GM21576 (cell line): ENCODE measurements around the gene TMEM183A.

Experiments used
- ATAC-seq: cut with Tn5 transposase; IDR thresholded peaks from one replicate; pipeline ENCODE4 v1.9.1; 2021; ENCODE audit warnings: mild to moderate bottlenecking, moderate library complexity; ENCODE audit not compliant: unreplicated experiment

Gene TMEM183A

DNA sequence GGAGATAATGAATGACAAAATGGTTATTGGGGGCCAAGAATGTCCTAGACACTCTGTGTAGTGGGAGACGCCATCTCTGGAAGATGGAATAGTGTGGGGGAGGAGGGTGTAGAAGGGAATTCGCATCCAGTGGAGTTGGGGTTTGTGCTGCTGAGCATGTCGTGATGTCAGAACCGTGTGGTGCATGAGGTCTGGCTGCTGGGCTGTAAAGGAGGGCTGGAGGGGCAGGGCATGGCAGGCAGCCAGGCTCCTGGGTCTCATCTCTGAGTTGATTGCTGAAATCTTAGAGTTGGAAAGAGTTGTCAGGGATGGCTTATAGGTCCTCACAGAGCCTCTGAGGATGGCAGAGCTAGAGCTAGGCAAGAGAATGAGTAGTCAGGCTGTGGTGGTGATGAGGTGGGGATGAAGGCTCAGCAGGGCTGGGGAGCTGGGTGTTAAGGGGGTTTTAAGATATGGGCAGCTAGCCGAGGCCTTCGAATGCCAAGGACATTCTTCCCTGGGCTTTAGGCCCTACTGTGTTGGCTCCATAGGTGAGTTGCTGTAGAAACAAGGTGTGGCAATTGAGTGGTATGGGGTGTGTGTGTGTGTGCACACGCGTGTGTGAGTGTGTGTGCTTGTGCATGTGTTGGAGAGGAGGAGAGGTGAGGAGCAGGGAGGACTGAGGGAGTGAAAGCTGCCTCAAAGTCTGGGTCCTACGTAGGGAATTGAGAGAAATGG lies 21.1 kb downstream of the TMEM183A start:
- no peak for ATAC-seq

DNA sequence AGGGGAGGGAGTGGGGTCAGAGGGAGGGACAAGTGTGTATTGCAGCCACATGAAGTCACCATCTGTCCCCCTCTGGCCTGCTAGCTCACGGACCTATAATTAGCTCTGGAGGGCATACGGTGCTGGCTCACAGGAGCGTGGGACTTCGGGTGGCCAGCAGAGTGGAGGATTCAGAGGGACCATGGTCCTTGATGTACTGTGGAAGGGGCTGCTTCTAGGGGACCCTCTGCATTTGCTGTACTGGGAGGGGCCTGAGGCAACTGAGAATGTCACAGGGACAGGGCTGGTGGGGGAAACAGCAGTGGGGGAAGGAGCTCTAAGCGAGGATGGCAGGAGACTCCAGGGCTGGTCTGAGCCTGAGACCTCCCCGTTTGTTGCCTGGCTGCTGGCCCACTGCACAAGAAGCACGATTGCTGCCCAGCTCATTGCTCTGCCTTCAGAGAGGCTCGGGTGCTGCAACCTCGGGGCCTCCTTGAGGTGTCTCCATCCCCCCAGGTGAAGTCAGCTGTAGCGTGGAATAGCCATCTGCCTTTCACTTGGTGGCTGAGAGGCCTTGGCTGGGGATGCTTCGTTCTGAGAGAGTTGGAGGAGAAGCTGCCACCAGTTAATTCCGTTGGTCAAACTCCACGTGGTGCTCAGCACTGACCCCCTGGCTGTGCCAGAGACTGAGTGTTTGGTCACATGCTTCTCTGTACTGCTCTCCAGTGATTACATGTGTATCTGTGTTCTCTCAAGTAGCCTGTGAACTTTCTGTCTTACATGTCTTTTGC lies 21.8 kb downstream of the TMEM183A start:
- no peak for ATAC-seq

DNA sequence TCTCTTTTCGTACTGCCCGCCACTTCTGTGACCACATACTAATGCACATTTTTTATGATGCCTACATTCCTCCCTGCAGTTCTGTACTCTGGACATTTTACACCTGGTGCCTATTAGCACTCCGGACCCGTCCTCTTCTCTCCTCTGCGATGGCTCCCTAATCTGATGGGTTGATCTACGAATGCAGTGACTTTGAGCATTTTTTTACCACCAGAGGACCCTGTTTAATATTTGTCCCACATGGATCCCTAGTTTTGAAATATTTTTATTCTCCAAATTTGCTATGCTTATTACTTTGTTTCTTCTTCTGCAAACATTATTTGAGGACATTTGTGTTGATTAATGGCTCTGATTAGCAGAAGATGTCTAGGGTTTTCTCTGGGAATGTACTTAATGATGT lies 24.3 kb downstream of the TMEM183A start:
- no peak for ATAC-seq

DNA sequence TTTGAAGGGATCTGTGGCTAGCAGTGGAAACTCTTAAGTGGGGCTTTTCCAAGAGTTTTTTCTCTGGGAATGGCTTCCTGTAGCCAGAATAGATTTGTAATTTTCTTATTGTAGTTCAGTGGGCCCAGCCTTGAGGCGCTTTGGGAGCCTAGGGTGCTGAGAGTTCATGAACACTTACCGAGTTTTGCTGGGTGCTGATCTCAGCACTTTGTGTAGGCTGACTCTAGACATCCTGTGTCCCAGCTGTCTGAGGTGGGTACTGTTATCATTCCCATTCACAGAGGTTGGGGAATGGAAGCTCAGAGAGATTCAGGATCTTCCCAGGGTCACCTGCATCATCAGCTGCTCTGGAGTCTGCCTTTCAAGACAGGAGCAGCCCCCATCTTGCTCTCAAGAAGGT lies 26.1 kb downstream of the TMEM183A start:
- no peak for ATAC-seq

DNA sequence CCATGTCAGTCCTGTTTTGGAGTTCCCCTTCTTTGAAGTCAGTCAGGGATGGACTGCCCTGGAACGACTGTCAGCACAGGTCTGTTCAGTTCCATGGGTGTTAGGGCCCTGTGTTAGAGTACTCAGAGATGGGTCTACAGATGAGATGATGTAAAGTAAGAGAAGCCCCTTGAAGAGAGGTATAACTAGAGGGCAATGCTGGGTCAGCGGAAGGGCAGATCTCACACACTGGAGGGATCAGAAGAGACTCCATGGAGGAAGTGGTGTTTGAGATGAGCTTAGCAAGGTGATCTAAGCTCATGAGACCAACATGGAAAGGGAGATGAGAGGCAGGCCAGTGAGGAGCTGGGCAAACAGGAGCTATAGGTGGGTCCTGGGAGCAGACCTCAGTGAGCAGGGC lies 26.7 kb downstream of the TMEM183A start:
- ATAC-seq = no peak

DNA sequence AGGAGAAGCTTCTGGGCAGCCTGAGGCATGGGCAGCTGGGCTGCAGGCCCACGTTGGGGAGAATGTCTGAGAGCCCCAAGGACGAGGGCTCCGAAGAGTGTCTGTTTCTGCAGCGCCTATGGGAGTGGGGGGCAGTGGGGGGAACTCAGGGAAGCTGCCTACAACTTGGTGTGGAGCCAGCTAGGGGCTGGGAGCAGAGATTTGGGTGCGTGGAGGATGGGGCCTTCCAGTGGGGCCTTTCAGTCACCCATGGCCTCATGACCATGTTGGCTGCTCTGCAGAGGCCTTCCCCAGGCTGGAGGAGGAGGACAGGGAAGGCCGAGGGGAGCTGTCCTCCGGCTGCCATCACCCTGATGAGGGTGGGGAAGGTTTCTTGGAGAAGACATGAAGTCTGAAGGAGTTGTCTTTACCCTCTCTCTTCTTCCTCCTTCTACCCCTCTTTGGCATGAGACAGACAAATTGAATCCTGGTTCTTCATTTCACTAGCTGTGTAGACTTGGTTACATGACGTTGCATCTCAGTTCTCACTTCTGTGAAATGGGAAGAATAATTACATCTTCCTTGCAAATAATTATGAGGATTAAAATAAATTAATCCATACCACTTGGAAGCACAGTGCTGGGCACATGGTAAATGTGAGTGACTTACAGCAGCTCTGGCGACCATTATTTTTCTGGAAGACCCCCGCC lies 27.4 kb downstream of the TMEM183A start:
- no peak for ATAC-seq

DNA sequence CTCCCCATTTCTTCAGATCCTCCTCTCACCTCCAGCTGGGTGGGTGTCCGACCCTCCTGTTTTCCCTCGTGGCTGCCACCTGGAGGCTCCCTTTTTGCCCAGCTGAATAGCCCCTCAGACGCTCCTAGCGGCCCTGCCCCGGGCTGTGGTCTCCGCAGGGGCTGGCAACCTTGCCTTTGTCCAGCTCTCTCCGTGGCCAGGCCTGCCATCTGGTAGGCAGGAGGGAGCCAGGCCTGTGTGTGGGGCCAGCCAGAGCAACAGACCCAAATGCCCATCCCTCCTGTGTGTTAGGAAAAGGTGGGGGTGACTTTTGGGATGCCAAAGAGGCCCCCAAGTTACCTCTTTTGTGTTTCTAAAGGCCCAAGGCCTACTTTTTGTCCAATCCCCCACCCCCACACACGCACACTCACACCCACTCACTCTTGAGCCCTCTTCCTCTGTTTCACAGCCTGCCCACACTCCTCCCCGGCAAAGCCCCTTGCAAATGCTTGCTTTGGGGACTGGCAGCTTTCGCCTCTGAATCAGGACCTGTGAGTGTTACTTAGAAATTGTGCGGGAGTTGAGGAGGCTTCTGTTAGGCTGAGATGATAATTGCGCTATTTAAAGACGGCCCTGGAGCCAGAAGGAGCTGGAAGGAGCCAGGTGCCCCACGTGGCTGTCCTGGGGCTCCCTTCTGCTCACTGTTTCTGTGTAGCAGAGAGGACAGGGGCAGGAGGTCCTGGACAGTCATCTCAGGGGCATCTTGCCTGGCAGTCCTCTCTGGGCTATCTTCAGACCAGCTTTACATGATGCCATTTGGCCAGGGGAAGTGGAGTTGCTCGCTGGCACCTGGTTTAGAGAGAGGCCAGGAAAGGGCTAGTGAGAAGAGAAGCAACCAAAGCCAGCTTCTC lies 28.2 kb downstream of the TMEM183A start:
- no peak for ATAC-seq

DNA sequence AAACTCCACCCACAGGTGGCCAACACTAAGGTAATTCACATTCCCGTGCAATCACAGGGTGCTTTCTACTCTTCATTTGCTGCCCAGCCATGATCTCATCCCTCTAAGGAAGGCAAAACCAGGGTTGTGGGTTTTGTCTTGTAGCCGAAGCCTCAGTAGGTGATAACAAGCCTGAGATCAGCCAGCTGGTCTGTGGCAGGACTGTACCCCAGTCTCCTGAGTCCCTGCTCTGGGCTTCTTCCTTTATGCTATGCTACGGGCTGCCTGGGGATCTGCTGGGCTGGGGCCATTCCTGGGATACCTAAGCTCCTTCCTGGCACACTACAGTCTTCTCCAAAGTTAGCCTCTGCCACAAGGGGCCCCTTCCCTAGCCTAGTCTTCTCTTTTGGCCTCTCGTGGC lies 29.0 kb downstream of the TMEM183A start:
- no peak for ATAC-seq

DNA sequence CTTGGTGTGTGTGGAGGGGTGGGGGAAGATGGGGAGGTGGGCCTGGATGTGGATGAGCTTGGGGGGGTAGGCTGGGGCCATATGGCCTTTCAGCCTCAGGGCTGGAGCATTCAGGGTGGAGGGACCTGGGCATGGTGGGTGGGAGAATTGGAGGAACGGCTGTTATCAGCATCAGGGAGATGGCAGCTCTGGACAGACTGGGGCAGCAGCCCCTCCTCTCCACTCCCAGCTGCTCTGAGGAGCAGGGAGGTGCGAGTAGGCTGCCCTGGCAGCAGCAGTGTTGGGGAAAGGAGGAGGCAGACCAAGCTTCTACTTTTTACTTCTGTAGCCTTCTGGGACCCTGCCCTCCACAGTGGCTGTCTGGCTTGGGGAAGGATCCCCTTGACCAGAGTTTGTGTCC lies 29.4 kb downstream of the TMEM183A start:
- no peak for ATAC-seq

DNA sequence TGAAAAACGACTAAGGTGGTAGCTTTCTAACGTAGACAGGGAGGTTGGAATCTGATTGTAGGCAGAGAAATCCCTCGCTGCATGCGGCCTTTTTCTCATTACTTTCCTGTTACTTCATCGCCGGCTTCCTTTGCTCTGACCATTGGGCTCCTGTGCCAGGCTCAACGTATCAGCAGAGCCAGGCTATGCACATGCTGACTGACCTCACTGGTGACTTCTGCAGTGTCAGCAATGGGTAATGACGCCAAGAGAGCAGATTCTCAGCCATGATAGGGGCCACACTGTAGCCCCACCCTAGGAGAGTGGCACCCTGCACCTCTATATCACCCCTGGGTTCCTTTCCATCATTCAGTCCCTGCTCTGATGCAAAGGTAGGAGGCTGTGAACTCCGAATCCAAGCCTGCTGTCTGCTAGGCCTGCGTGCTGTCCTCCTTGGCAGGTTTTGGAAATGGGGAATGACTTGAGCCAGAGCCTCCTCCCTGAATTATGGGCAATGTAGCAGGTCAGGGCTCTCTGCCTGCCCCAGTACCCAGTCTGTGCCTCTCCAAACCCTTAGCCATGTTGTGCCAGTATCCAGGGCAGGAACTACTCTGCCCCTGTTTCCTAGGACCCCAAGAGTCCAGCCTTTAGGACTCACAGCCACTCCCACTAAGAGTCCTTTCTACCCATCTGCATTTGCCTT lies 30.5 kb downstream of the TMEM183A start:
- ATAC-seq = no peak

DNA sequence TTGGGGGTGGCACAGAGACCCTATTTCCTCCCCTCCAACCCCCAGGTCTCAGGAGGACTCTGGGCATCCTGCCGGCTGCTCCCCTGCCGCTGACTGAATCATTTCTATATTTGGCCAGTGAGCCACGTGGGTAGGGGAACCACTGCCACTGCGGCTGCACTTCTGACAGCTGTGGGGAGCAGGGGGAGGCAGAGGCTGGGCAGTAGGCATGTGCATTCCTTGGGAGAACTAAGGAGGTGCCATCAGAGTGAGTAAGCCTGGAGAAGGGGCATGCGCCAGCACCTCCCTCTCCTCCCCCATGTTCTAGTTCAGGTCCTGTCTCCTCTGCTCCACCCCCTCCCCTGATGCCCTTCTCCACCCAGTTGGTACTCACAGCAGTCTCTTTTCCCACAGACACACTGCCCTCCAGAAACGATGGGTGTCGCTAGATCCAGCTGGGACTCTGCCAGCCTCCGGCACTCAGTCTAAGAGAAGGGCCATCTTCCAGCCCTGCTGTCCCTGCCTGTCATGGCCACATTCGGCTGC lies 31.1 kb downstream of the TMEM183A start:
- peak; percentile 61 for ATAC-seq

DNA sequence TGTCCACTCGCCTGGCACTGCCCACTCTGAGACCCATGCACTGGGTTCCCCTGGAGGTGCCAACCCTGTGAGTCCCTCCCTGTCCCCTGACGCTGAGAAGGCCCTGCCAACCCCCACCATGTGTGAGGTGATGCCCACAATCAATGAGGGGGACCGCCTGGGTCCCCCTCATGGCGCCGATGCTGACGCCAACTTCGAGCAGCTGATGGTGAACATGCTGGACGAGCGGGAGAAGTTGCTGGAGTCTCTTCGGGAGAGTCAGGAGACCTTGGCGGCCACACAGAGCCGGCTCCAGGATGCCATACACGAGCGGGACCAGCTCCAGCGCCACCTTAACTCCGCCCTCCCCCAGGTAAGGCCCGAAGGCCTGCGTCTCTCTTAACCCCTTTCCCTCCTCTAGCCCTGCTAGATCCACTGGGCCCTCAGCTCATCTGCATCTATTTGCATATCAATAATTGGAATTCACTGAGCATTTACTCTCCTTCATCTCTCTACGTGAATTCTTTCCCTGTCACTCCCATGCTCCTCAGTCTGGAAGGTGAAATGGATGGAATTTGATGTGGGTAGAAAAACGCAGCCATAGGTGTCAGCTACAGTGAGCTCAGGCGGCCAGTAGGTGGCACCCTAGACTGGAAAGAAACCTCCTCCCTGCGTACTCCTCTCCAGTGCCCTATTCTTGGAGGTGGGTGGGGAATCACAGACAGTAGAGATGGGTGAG lies 31.9 kb downstream of the TMEM183A start:
- peak; percentile 40 for ATAC-seq

DNA sequence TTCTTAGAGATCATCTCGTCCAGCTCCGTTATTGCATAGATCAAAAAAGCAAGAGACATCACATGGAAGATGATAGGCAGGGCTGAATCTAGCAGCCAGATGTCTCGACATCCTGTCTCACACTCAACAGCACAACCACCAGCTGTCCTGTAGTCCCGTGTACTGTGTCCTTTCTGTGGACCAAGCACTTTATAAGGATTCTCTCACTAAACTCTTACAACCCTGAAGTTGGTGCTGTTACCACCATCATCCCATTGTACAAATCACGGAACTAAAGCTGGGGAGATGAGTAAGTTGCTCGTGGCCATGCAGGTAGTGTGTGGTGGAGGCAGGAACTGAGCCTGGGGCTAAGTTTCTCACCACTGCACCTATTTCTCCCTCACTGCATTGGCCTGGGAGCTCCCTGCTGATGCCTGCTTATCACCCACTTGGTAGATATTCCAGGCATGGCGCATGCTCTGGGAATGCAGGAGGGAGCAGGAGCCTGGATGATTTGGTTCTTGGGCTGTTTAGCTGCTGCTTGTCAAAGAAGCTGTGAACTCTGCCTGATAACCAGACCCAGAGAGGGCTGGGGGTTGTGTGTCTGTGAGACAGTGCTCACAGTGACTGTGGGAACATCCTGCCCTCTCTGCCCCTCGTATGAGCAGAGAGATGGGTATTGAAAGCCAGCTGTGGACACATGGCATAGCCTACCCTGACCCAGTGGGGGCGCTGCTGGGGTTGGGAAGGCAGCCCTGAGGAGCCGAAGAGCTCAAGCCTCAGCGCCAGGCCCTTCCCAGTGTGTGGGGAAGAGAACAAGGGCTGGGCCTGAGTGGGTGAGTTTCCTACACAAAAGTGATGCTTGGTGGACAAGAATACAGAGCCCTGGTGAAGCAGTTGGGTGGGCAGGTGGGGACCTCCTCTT lies 32.7 kb downstream of the TMEM183A start:
- ATAC-seq = no peak

DNA sequence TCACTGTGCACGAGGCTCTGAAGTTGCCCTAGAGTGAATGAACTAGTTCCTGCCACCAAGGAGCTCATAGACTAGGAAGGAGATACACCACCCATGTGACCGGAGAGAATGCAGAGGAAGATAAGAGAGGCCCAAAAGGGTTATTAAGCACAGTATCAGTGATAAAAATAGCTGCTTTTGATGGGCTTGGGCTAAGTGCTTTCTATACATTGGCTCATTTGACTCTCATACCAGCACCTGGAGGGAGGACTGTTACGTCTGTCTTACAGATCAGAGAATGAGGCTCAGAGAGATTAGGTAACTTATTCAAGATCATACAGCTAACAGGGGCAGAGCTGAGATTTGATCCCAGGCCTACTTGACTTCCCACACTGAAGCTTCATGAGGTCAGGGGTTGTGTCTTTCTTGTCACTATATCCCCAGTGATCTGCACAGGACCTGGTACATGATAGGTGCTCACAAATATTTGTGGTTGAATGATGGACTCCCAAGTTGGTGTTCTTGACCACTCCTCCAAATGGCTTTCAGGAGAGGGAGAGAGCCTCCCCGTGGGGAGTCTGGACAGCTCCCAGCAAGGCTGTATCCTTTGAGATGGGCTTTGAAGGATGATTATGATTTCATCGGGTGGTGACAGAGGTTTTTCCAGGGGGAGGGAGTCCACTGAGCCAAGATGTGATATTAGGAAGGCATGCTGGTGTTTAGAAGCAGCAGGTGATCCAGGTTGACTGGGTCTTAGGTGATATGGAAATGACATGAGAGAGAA lies 33.5 kb downstream of the TMEM183A start:
- no peak for ATAC-seq

DNA sequence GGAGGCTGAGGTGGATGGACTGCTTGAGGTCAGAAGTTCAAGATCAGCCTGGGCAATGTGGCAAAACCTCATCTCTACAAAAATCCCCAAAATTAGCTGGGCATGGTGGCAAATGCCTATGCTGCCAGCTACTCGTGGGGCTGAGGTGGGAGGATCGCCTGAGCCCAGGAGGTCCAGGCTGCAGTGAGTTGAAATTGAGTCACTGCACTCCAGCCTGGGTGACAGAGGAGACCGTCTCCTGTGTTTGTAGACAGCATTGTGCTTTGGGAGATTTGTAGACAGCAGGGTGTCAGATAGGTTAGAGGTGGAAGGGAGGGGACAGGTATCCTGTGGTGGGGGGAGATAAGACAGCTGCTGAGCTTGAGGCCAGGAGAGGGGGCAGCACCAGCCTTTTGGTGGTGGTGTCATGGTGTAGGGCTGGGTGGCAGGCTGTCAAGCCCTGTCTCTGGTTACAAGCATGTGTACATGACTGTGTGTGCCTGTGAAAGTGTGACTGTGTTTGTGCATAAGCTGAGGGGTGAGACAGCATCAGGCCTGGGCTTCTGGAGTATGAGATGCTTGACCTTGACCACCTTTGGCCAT lies 34.3 kb downstream of the TMEM183A start:
- ATAC-seq = no peak

DNA sequence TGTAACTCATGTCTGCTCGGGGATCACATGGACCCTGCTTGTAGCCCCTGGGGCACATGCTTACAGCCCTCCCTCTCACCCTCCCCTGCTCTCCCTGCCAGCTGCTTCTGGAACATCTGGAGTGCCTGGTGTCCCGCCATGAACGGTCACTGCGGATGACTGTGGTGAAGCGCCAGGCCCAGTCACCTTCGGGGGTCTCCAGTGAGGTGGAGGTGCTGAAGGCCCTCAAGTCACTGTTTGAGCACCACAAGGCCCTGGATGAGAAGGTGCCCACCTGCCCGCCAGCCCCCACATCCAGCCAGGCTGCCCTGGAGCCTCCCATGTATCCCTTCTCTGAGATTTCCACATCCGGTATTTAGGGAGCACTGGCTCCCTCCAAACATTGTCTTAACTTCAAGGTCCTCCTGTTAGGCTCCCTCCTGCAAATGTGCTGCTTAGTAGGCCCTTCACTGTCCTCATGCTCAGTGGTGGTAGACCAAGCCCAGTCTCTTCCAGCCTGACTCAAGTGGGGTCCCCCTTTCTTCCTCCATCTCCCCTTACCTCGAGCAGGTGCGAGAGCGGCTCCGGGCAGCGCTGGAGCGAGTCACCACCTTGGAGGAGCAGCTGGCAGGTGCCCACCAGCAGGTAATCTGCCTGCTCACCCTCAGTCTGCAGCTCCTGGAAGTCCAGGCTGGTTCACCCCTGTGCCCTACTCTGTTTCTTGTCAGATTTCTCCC lies 36.8 kb downstream of the TMEM183A start:
- no peak for ATAC-seq
